ENCODE measurements around the gene MEOX1.

GRCh38 chr17:43614561-43614960 lies 47.2 kb downstream of the MEOX1 start:
- no peak for TF ChIP-seq CTCF (conservative IDR thresholded peaks at IDR 0.05; ENCODE audit: low read depth, low read length)
- TF ChIP-seq POLR2A (IDR thresholded peaks at IDR 0.05; ENCODE audit: low read depth, low read length) = no peak
- TF ChIP-seq CEBPB (IDR thresholded peaks at IDR 0.05; ENCODE audit: low read depth, low read length) = no peak
- TF ChIP-seq RCOR1 (IDR thresholded peaks at IDR 0.05; ENCODE audit: insufficient replicate concordance, low read length) = no peak

Data from IMR-90 (cell line).